GM12878 (cell line): Measurements from ENCODE around the gene EVI2B. TPM values are rescaled to one million over a fixed set of nuclear protein-coding genes. Genes with fewer than 3 reads are reported as not detected.
A peak's percentile ranks its signal among the peaks of the same experiment; 100 is the strongest.

Experiments
- ATAC-seq: fragments of 200-7000 bp; cut with Tn5 transposase; 3 replicates; pipeline ENCODE4 v1.9.1; 2020; ENCODE audit warnings: mild to moderate bottlenecking, moderate library complexity
- BruUV-seq: library from RNA; stranded (reverse); fragments of 400-500 nt; replicated peaks from 2 replicates; lab custom pipeline; 2021; lab: Mats Ljungman, UMichigan
- CTCF ChIA-PET: fragments of 300-600 bp; sonication (Branson Sonifier 250); formaldehyde crosslinking; extraction: SDS; loops from one replicate; lab custom pipeline; 2021; ENCODE audit warnings: inconsistent platforms; lab: Yijun Ruan, JAX
- POLR2A ChIA-PET: fragments of 350-600 bp; formaldehyde crosslinking; extraction: SDS; loops from one replicate; lab custom pipeline; 2021; ENCODE audit warnings: inconsistent platforms; lab: Charles Lee
- RAD21 ChIA-PET: fragments of 300-600 bp; sonication (Branson Sonifier 250); formaldehyde crosslinking; loops from one replicate; lab custom pipeline; 2023; ENCODE audit warnings: antibody characterized with exemption; ENCODE audit not compliant: unreplicated experiment; lab: Charles Lee
- SMC1A ChIA-PET: fragments of 300-600 bp; sonication (Branson Sonifier 250); formaldehyde crosslinking; loops from one replicate; lab custom pipeline; 2023; ENCODE audit not compliant: unreplicated experiment, uncharacterized antibody; lab: Charles Lee
- DNase-seq: peaks from one replicate; pipeline ENCODE4 v3.0.0-alpha.2; 2011; ENCODE audit warnings: low read depth, low spot score
- FAIRE-seq: peaks from 3 replicates; lab custom pipeline; 2011; peaks lifted over from hg19 to GRCh38; lab: Jason Lieb, UNC
- H2AFZ ChIP-seq: 2 replicates; pipeline ENCODE4 v1.6.0; 2011; ENCODE audit warnings: low read depth, low read length, control low read depth; ENCODE audit not compliant: control insufficient read depth
- H3K27ac ChIP-seq: 2 replicates; pipeline ENCODE4 v1.5.1; 2011; ENCODE audit warnings: control low read depth; ENCODE audit not compliant: control insufficient read depth, insufficient read depth
- H3K27me3 ChIP-seq, 2 experiments: replicated peaks in 1 of 2; 2 replicates each; pipeline versions ENCODE4 v1.6.0 to v1.6.1; 2011; ENCODE audit warnings: low read length in 1 of 2; ENCODE audit not compliant: control insufficient read depth in 2 of 2, insufficient read depth in 2 of 2
- H3K36me3 ChIP-seq, 2 experiments: 2 replicates each; pipeline ENCODE4 v1.5.1; 2011; ENCODE audit warnings: low read length in 1 of 2; ENCODE audit not compliant: control insufficient read depth in 2 of 2, insufficient read depth in 2 of 2
- H3K4me1 ChIP-seq: 2 replicates; pipeline ENCODE4 v1.6.1; 2011; ENCODE audit warnings: mild to moderate bottlenecking, low read length, moderate library complexity, mixed read lengths; ENCODE audit not compliant: control insufficient read depth, insufficient read depth
- H3K4me2 ChIP-seq: 2 replicates; pipeline ENCODE4 v1.6.0; 2011; ENCODE audit warnings: control low read depth; ENCODE audit not compliant: control insufficient read depth, insufficient read depth
- H3K4me3 ChIP-seq: fragments of 200-600 bp; sonication (generic); 2 replicates; pipeline ENCODE4 v1.5.1; 2016
- H3K79me2 ChIP-seq: 2 replicates; pipeline ENCODE4 v1.6.0; 2011; ENCODE audit warnings: low read length; ENCODE audit not compliant: control insufficient read depth, insufficient read depth
- H3K9ac ChIP-seq: 2 replicates; pipeline ENCODE4 v1.8.0; 2011; ENCODE audit warnings: low read length, control low read depth, mixed read lengths; ENCODE audit not compliant: control insufficient read depth, insufficient read depth
- H3K9me3 ChIP-seq: replicated peaks from 3 replicates; pipeline ENCODE4 v1.5.1; 2011; ENCODE audit warnings: mild to moderate bottlenecking, low read length; ENCODE audit not compliant: control insufficient read depth, insufficient read depth
- H4K20me1 ChIP-seq: 2 replicates; pipeline ENCODE4 v1.6.0; 2011; ENCODE audit not compliant: control insufficient read depth, insufficient read depth
- CBX3 ChIP-seq: fragments of 200-600 bp; sonication (generic); IDR thresholded peaks from 2 replicates; pipeline ENCODE4 v1.6.1; 2016; ENCODE audit warnings: low read depth, borderline replicate concordance
- CREM ChIP-seq: IDR thresholded peaks from 2 replicates; pipeline ENCODE4 v1.6.1; 2014; ENCODE audit warnings: antibody characterized with exemption, low read depth
- ETV6 ChIP-seq, 2 experiments: fragments of 450-650 bp in 1 of 2; IDR thresholded peaks in 1 of 2; conservative IDR thresholded peaks in 1 of 2; 2 replicates each; pipeline ENCODE4 v1.6.1; 2014; ENCODE audit warnings: antibody characterized with exemption in 1 of 2, borderline replicate concordance in 1 of 2, low read depth in 1 of 2, mild to moderate bottlenecking in 1 of 2, moderate library complexity in 1 of 2
- FOS ChIP-seq: IDR thresholded peaks from 3 replicates; pipeline ENCODE4 v1.6.1; 2011; ENCODE audit warnings: borderline replicate concordance; ENCODE audit not compliant: insufficient read length; ENCODE audit errors: extremely low read depth
- HDGF ChIP-seq: fragments of 450-650 bp; IDR thresholded peaks from 2 replicates; pipeline ENCODE4 v1.6.1; 2016; ENCODE audit warnings: antibody characterized with exemption
- PAX5 ChIP-seq: IDR thresholded peaks from 2 replicates; pipeline ENCODE4 v1.6.1; 2011; ENCODE audit warnings: low read depth, low read length, borderline replicate concordance
- TAF1 ChIP-seq: IDR thresholded peaks from 2 replicates; pipeline ENCODE4 v1.6.1; 2011; ENCODE audit warnings: mild to moderate bottlenecking, low read depth, low read length, borderline replicate concordance
- whole genome bisulfite sequencing: methylation state at CpG from one replicate; pipeline ENCODE4 v1.1.6; 2016; ENCODE audit warnings: low lambda C conversion rate; ENCODE audit not compliant: insufficient replicate concordance, insufficient coverage; ENCODE audit errors: missing lambda C conversion rate; 5-methylcytosine and 5-hydroxymethylcytosine counted together
- in situ Hi-C: fragments of 300-500 bp; cut with MboI; formaldehyde crosslinking; loops from 9 replicates; pipeline ENCODE4 v1.14.3; 2018; ENCODE audit warnings: mixed read lengths
- intact Hi-C: fragments of 100-400 bp; cut with micrococcal nuclease; formaldehyde crosslinking; loops from one replicate; pipeline ENCODE4 v1.14.2; 2022; ENCODE audit not compliant: unreplicated experiment
- polyA plus RNA-seq, 11 experiments: library from polyadenylated mRNA; depleted of rRNA in 4 of 11; unstranded in 6 of 11; stranded (reverse) in 5 of 11; fragments of >200 nt; fragmentation: Nextera tagmentation in 4 of 11; fragmentation: Illumina TruSeq in 1 of 11; extraction: Ambion mirVana in 4 of 11; extraction: Trizol in 1 of 11; gene quantifications; 1 replicate in 1 of 11; 2 replicates in 10 of 11; pipeline versions ENCODE4 v1.2.1 to v1.2.3, GENCODE V29; 2011 to 2016; ENCODE audit warnings: inconsistent platforms in 2 of 11, missing spikeins in 2 of 11, low read depth in 1 of 11
- total RNA-seq, 4 experiments: library from RNA; depleted of rRNA in 3 of 4; stranded (reverse); fragments of >200 nt in 3 of 4; fragmentation: Illumina TruSeq in 1 of 4; extraction: Trizol in 1 of 4; gene quantifications; 2 replicates each; pipeline versions ENCODE4 v1.2.1 to v1.2.3, GENCODE V29; 2013 to 2021

EVI2B gene
- total and polyA plus RNA-seq, 10 of the 15 experiments (the other 5 are each of a cell fraction or from before 2014, with no cell fraction given), result 26.2 to 195 (median 52.0) TPM

DNA sequence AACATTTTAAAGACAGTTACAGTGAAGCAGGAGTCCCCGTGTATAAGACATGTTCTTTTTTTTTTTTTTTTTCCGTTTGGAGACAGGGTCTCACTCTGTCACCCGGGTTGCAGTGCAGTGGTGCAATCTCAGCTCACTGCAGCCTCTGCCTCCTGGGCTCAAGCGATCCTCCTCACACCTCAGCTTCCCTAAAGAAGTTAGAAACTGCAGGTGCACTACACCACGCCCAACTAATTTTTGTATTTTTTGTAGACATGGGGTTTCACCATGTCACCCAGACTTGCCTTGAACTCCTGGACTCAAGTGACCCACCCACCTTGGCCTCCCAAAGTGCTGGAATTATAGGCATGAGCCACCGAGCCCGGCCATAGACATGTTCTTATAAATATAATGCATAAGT lies 3.0 kb downstream of the EVI2B start:
- Histone ChIP-seq H3K36me3 (peaks cover 0 to 11% of the 10 kb centered on the region in 2 experiments; a peak in 1 of 4 replicates), H4K20me1 (no peaks in the 10 kb centered on the region), H3K4me1 (peaks cover 27% of the 10 kb centered on the region), H3K27me3 (no peaks in the 10 kb centered on the region), H3K79me2 (peaks cover 90% of the 10 kb centered on the region), H3K4me2 (peak overlapping the region; percentile 97), H2AFZ (no peak overlapping the region), H3K9ac (peak overlapping the region; percentile 93), H3K9me3 (no peaks in the 10 kb centered on the region; the same call in 2 of the 3 replicates), H3K4me3 (peak overlapping the region; percentile 69), H3K27ac (peak overlapping the region; percentile 95)
- no peak for DNase-seq
- ChIA-PET RAD21 (interaction anchor here (0.9 to 3.9 kb wide), 6 partner anchors 8 to 182 kb away, joined by 3 to 39 read pairs (median 12); no protein-coding TSS in a partner anchor), CTCF (interaction anchor here (1.3 to 10.7 kb wide), 5 partner anchors 10 to 101 kb away, joined by 3 to 80 read pairs (median 6); partner anchors contain the start of gene EVI2A), POLR2A (interaction anchor here (0.6 to 2.8 kb wide), 7 partner anchors 9 to 182 kb away, joined by 3 to 30 read pairs (median 4); partner anchors contain the start of gene EVI2A), SMC1A (interaction anchor here (1.3 to 8.0 kb wide), 4 partner anchors 10 to 60 kb away, joined by 4 to 101 read pairs (median 48); partner anchors contain the start of gene EVI2A)
- no TSS peak for BruUV-seq
- TF ChIP-seq HDGF, result no peak
- no peak for TF ChIP-seq ETV6 (conservative IDR thresholded peaks at IDR 0.05 in 1 of 2, IDR thresholded peaks at IDR 0.05 in 1 of 2; ENCODE audit: borderline replicate concordance in 1 of 2, low read depth in 1 of 2)
- no peak for TF ChIP-seq FOS
- TF ChIP-seq TAF1, result 0 out of 2 replicates have a peak, but pooled peaks have one; percentile 16
- TF ChIP-seq CBX3, result no peak
- no peak for TF ChIP-seq PAX5
- no peak for TF ChIP-seq CREM
- peak; percentile 31 for ATAC-seq
- FAIRE-seq, result no peak
- intact Hi-C loops (loop anchor here (10.0 kb wide), 1 partner anchor 594 kb away; the partner anchor contains the start of gene UTP6), in situ Hi-C loops (no loop called here)
- WGBS, result 0% methylated on average over 5 of the region's 7 CpGs
